NCI-H2227 (cell line): ENCODE measurements around the gene TCHH.
"Not testable (repeated sequence)": the region's sequence is repeated elsewhere in the genome, so short reads cannot be mapped to it uniquely, and the experiment has no call there.

ENCODE experiments used
- DNase-seq: peaks from one replicate; lab custom pipeline; 2025; ENCODE audit not compliant: unreplicated experiment; lab: John Stamatoyannopoulos, UW

The TCHH gene

DNA sequence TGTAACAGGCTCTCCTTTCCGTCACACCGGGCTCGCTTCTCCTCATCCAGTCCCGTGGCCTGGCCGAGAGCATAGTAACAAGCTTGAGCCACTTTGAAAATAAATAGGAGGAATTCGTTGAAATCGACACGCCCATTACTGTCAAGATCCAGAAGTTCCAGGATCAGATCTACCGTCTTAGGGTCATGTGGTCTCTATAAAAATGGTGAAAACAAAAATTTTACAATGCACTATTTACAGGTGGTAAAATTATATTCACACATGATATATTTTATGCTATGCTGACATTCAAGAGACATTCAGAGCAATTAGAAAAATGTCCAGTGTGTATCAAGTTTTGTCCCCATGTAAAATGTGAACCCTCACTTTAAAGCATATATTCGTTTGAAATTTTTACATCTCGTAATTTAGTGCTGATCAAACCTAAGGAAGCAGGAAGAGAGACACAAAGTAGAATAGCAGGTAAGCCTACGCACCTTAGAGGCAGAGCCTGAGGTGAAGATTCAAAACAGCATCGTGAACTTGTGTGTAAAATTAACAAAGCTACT lies 2.3 kb downstream of the TCHH start:
- DNase-seq, result no peak

DNA sequence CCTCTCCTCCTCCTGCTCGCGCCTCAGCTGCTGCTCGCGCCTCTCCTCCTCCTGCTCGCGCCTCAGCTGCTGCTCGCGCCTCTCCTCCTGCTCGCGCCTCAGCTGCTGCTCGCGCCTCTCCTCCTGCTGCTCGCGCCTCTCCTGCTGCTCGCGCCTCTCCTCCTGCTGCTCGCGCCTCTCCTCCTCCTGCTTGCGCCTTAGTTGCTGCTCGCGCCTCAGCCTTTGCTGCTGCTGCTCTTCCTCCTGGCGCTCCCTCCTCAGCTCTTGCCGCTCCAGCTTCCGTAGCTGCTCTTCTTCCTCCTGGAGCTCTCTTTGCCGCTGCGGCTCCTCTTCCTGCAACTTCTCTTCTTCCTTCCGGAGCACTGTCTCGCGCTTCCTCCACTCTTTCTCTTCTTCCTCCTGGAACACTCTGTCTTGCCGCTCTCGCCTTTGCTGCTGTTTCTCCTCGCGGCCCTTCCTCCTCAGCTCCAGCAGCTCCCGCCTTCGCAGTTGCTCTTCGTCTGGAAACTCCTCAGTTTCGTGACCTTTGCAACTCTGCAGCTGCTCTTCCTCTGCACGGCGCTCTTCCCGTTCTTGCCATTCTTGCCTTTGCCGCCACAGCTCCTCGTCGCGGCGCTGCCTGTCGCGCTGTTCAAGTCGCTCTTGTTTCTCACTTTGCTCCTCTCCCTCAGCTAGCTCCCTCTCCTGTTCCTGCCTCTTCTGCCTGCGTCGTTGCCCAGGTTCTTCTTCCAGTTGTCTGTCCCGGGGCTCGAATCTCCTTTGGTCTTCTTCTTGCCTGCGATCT lies 3.0 kb downstream of the TCHH start:
- peak; percentile 9 for DNase-seq

DNA sequence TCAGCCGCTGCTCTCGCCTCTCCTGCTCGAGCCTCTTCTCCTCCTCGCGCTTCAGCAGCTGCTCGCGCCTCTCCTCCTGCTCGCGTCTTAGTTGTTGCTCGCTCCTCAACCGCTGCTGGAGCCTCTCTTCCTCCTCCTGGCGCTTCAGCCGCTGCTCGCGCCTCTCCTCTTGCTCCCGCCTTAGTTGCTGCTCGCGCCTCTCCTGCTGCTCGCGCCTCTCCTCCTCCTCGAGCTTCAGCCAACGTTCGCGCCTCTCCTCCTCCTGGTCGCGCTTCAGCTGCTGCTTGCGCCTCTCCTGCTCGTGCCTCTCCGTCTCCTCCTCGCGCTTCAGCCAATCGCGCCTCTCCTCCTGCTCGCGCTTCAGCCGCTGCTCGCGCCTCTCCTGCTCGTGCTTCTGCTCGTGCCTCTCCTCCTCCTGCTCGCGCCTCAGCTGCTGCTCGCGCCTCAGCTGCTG lies 3.7 kb downstream of the TCHH start:
- peak; percentile 51 for DNase-seq

GRCh38 chr1:152110860-152111514 lies 4.3 kb downstream of the TCHH start:
- peak; percentile 31 for DNase-seq

DNA sequence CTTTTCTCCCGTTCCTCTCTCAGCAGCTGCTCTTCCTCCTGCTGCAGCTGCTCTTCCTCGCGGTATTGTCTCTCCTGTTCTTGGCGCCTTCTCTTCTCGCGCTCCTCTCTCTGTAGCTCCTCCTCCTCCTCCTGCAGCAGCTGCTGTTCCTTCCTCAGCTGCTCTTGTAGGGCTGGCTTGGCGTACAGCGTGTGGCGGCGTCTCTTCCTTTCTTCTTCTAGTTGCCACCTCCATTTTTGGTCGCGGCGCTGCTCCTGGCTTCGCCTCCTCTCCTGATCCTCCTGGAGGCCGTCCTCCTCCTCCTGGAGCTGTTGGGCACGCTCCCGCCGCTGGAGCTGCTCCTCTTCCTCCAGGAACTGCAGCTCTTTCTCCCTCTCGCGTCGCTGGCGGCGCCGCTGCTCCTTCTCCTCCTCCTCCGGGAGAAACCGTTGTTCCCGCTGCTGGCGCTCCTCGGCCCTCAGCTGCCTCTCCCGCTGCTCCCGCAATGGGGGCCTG lies 4.8 kb downstream of the TCHH start:
- peak; percentile 31 for DNase-seq

GRCh38 chr1:152109998-152110294 lies 5.3 kb downstream of the TCHH start:
- no peak for DNase-seq

- no peak for DNase-seq
Observed at GRCh38 chr1:152109231-152109997, 5.8 kb downstream of the TCHH start.

DNA sequence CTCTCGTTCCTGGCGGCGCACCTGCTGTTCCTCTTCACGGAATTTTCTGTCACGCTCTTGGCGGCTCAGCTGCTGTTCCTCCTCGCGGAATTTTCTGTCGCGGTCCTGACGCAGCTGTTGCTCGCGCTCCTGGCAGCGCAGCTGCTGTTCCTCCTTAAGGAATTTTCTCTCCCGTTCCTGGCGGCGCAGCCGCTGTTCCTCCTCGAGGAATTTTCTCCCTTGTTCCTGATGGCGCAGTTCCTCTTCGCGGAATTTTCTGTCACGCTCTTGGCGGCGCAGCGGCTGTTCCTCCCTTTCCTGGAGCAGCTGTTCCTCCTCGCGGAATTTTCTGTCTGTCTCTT lies 6.4 kb downstream of the TCHH start:
- no peak for DNase-seq

- DNase-seq, result no peak
Observed at GRCh38 chr1:152107984-152108881, 7.0 kb downstream of the TCHH start.

DNA sequence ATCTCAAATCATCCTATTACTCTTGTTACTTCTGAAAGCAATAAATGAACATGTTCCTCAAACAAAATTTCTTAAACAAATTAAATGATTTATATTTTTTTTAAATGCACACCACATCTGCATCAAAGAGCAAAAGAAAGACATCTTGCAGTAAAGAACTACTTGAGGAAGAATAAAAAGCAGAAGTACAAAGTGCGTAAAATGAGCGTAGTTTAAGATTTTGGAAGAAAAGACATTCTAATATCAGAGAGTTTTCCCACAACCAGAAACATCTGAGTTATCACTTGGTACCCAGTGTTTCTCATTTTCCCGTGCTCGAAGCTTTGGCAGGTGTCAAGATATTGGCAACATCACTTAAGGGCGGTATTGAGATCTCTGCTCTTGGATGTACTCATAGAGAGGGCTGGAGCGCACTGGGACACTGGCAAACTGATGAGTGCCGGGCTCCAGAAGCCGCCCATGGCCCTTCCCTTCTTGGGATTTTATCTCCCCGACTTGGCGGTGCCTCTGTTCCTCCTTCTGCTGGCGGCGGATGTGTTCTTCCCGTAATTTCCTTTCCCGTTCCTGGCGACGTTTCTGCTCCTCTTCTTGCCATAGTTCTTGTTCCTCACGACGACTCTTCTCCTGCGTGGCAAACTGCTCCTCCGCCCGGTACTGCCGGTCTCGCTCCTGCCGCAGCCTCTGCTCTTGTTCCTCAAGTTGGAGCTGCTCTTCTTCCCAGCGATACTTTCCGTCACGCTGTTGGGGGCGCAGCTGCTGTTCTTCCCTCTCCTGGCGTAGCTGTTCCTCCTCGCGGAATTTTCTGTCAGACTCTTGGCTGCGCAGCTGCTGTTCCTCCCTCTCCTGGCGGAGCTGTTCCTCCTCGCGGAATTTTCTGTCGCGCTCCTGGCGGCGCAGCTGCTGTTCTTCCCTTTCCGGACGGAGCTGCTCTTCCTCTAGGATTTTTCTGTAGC lies 7.9 kb downstream of the TCHH start:
- no peak for DNase-seq

DNA sequence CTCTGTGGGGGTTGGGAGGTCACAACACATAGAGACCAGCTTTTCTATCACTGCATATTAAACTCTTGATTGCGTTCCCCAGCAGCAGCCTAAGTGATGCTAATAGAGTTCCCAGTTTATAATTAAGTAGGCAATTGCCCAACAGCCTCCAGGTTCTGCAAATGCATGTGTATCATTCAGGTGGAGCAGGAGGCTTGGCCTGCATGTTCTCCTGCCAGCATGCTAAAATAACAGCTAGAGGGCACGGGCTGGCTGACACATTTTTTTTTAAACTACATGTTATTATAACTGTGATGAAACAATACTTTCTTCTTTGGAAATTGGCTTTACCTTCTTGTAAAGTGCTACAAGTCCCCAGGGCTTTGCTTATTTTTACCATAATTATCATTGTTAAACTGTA lies 10.4 kb downstream of the TCHH start:
- no peak for DNase-seq

DNA sequence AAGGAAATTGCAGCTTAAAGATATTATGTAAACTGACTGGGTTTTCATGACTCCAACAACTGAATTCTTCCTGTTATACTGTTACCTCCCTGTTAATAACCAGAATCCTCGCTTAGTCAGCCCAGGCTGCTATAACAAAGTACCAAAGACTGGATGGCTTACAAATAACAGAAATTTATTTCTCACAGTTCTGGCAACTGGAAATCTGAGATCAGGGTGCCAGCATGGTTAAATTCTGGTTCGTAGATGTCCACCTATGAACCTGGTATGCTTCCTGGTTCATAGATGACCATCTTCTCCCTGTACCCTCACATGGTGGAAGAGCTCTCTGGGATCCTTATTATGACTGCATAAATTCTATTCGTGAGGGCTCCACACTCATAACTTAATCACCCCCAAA lies 18.3 kb downstream of the TCHH start:
- no peak for DNase-seq

DNA sequence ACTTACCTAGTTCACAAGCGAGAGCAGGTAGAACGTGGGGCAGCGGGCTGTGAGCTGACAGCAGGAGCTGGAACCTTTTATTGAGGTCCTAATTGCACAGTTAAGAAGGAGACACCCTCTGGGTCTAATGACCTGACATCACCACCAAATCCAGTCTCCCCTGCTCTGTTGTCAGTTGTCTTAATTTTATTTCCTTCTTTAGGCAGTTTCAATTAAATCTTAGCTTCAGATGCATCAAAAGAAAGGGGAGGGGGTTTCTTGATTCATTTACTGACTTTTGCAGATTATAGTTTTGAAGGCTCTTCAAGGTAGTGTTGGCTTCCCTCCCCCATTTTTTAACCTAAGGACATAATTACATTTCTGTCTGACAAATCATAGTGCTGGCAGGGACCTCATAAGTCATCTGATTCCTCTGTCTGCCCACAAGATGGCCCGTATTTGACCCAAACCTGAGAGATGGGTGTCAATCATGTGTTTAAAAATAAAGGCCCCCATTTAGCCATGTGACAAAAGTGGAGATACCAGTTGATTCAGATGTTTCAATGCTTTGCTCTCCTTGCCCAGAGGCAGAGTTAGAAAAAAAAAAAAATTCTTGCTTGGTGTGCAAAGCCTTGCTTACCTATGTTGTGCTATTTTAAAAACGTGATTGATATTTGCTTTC lies 26.1 kb downstream of the TCHH start, which contains the start of gene TCHHL1:
TCHHL1 (minus strand) TSS at position 51 of the 661 bp plus-strand sequence. CDS start 921 bp downstream, outside the sequence.
- no peak for DNase-seq

DNA sequence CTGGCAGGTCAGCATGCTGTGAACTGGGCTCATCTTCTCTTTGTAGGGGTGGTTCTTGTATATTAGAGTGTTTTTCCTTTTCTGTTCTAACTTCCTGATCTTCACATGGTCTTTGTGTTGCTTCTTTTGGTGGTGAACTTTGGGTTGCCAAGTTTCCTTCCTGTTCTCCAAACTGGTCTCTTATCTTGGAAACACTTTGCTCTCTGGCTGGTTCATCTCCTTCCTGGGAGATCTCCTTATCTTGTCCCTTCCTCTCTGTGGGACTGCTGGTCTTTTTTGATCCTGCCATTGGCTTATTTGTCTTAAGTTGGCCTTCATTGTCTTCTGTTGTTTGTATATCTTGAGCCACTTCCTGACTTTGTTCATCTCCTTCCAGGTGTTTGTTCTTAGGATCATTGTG lies 28.5 kb downstream of the TCHH start:
- no peak for DNase-seq

- no peak for DNase-seq
Observed at GRCh38 chr1:152084853-152085252, 30.4 kb downstream of the TCHH start.

DNA sequence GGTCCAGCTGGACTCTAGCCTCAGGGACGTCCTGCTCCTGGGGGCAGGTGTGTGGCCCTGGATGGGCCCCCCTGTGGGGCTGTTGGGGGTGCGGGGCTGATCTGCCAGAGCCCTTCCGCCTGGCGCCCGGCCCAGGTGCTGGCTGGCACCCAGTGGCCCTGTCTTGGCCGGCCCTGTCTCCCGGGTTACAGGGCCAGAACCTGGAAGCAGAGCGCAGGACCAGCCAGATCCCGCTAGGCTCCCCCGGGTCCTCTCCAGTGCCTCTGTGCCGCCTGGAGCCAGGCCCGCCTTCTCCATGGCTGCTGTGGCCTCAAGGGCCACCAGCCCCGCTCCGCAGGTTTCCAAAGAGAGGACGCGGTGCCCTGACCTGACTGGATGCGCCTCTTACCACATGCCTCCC lies 34.2 kb downstream of the TCHH start:
- DNase-seq, result not testable (repeated sequence)

GRCh38 chr1:152080494-152080893 lies 34.8 kb downstream of the TCHH start:
- DNase-seq, result not testable (repeated sequence)

- no peak for DNase-seq
Observed at GRCh38 chr1:152078831-152079441, 36.3 kb downstream of the TCHH start.
